Right forelimb (tissue), 1 donor: ENCODE results near the gene CERKL.
"Not testable (repeated sequence)": the region's sequence is repeated elsewhere in the genome, so short reads cannot be mapped to it uniquely, and the experiment has no call there.

Experiments used
- DNase-seq: peaks from one replicate; pipeline ENCODE4 v3.0.0-alpha.2; 2018

The CERKL gene, protein sequence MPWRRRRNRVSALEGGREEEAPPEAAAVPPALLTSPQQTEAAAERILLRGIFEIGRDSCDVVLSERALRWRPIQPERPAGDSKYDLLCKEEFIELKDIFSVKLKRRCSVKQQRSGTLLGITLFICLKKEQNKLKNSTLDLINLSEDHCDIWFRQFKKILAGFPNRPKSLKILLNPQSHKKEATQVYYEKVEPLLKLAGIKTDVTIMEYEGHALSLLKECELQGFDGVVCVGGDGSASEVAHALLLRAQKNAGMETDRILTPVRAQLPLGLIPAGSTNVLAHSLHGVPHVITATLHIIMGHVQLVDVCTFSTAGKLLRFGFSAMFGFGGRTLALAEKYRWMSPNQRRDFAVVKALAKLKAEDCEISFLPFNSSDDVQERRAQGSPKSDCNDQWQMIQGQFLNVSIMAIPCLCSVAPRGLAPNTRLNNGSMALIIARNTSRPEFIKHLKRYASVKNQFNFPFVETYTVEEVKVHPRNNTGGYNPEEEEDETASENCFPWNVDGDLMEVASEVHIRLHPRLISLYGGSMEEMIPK

DNA sequence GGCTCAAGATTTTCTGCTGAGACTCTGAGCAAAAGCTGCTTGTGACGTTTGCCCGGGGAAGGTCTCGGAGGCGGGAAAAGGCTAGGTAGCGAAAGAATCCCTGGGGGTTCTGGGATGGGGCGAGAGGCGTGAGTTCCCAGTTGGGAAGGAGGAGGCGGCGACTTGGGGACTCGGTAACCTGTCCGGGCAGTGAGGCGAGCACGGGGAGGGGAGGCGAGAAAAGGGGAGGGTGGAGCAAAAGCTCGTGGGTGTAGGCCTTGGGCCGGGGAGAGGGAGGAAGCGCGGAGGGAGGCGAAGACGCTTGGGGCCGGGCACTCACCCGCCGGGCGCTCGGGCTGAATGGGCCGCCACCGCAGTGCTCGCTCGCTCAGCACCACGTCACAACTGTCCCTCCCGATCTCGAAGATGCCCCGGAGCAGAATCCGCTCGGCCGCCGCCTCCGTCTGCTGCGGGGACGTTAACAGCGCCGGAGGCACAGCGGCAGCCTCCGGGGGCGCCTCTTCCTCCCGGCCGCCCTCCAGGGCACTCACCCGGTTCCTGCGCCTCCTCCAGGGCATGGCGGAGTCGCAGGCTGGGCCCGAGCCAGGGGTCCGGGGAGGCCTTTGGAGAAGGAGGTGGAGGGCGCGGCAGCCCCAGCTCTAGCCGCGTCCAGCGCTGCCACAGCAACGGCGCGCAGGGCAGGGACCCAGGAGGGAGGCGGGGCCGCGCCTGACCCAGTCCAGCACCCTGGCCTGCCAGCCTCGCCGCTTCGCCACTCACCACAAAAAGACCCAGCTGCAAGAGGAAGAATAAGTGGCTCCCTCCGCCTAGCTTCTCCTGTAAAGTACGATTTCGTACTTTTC, at the start of gene CERKL:
CERKL (minus strand) TSS at position 656 of the 842 bp plus-strand sequence; CDS start at position 557, 99 bp downstream.
- peak; percentile 50 for DNase-seq

- not testable (repeated sequence) for DNase-seq
Measured at GRCh38 chr2:181702519-181702918, 45.6 kb upstream of the CERKL start.

- no peak for DNase-seq
Measured at GRCh38 chr2:181698223-181698622, 41.3 kb upstream of the CERKL start.

GRCh38 chr2:181697571-181697970, 40.7 kb upstream of the CERKL start:
- DNase-seq = no peak

DNA sequence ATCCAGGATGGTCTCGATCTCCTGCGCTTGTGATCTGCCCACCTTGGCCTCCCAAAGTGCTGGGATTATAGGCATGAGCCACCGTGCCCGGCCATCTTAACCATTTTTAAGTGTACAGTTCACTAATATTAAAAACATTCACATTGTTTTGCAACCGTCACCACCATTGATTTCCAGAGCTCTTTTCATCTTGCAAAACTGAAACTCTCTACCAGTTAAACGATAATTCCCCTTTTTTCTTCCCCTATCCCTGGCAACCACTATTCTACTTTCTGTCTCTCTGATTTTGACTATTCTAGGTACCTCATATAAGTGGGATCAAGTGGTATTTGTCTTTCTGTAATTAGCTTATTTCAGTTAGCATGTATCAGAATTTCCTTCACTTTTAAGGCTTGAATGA, 40.2 kb upstream of the CERKL start:
- DNase-seq = no peak

GRCh38 chr2:181694271-181694670, 37.4 kb upstream of the CERKL start:
- no peak for DNase-seq

GRCh38 chr2:181690860-181691259, 34.0 kb upstream of the CERKL start:
- DNase-seq = no peak

DNA sequence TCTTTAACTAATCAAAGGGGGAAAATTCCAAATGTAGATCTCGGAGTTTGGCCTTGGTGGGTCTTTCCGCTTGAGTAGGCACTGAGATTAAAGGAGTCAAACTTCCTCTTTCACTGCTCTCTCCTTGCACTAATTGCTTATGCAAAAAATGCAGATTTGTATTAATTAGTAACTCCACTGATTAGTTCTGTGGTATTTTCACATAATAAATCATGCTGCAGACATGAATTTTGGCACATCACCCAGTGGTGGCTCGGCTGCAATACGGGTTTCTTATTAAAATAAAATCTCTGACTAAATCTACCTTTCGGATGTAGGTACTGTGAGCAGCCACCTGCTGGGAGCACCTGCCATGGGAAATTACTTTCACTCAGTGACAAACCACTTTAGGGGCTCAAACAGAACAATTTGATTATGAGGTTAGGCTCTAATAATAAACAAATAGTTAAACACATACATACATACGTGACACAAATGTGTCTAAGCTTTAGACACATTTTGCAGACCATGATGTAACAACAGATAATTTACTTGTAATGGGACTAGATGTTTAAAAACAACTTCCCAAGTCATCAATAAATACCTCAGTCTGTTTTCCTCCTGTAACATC, 29.8 kb upstream of the CERKL start:
- DNase-seq = no peak

DNA sequence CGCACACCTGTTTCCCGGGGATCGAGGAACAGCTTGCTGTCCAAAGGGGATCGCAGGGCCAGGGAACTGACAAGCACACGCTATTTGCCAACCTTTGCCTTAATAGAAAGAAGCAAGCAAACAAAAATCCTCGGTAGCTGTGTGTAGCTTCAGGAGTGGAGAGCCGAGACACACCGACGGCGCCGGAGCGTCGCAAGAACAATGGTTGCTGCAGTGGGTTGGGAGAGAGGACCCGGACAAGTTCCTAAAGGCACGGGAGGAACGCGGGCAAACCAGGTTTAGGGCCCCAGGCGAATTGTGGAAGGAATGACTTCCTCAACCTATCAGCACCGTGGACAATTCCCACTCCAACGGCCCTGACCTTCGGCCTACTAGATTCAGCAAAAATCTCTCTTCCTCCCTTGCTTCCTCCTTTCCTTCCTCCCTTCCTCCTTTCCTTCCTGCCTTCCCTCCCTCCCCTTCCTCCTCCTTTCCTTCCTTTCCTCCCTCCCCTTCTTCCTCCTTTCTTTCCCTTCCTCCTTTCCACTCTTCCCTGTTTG, 28.3 kb upstream of the CERKL start:
- no peak for DNase-seq

- no peak for DNase-seq
Measured at GRCh38 chr2:181684454-181685149, 27.7 kb upstream of the CERKL start.

- DNase-seq = no peak
Measured at GRCh38 chr2:181683518-181684453, 26.9 kb upstream of the CERKL start.

DNA sequence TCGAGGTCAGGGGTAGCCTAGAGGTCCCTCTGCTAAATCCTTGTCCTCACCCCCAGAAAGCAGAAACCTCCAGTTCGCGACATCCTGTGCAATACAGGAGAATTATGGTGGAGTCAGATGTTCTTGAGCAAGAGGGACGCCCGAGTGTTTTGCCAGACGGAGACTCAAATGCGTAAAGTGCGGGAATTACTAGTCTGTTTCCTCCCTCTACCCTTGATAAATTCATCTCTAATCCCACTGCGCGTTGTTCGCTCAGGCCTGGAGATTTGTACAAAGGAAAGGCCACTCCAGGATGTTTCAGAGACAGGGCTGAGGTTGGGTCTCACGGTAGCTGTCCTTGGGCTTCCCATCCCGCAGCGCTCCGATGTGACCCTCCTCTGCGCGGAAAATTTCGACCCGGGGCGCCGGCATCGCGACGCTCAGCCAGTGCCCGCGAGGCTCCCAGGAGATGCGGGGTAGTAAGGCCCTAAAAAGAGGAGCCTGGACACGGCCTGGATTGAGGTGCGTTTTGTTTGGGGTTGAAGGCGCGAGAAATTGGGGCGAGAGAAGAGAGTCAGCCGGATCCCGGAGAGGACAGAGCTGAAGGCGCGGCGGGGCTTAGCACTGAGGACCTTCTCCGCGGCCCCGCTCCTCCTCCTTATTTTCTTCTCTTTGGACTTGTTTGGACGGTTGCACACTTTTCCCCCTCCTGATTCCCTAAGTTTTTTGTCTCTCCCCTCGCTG, 26.1 kb upstream of the CERKL start:
- DNase-seq = no peak

- DNase-seq = no peak
Measured at GRCh38 chr2:181682026-181682789, 25.3 kb upstream of the CERKL start.

DNA sequence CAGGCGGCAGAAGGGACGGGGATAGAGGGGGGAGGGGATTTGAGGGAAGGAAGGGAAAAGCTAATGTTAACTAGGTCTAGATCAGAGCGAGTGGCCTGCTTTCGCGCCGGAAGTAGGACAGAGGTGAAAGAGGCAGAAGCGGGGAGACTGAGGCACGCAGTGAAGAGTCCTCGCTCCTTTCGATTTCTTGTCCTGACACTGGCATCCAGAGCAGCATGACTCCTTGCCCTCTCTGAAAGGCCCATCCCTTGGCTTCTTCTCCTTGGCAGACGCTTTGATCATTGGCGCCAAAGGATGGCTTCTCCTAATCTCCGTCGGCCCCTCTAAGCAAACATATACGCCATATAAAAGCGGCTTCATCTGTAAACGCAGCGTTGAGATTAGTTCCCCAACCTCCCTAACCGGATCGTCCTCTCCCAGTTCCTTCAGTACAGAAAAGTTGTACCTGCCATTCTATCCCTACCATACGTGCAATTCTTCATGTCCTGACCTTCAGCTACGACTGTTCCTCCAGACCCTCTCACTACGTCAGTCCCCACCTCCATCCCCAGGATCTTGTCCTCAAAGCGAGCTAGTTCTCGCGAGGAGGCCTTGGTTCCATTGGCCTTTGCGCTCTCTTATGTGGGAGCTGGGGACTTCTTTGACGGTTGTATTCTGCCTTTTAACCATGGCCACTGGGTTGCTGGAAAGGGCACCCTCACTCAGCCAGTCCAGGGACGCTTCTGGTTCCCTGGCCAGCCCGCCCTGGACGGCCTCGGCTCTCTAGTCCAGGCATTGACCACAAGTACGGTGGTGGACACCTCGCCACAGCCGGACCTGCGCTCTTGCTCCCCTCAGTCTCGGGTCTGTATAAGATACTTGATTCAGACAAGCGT, 24.3 kb upstream of the CERKL start:
- no peak for DNase-seq

DNA sequence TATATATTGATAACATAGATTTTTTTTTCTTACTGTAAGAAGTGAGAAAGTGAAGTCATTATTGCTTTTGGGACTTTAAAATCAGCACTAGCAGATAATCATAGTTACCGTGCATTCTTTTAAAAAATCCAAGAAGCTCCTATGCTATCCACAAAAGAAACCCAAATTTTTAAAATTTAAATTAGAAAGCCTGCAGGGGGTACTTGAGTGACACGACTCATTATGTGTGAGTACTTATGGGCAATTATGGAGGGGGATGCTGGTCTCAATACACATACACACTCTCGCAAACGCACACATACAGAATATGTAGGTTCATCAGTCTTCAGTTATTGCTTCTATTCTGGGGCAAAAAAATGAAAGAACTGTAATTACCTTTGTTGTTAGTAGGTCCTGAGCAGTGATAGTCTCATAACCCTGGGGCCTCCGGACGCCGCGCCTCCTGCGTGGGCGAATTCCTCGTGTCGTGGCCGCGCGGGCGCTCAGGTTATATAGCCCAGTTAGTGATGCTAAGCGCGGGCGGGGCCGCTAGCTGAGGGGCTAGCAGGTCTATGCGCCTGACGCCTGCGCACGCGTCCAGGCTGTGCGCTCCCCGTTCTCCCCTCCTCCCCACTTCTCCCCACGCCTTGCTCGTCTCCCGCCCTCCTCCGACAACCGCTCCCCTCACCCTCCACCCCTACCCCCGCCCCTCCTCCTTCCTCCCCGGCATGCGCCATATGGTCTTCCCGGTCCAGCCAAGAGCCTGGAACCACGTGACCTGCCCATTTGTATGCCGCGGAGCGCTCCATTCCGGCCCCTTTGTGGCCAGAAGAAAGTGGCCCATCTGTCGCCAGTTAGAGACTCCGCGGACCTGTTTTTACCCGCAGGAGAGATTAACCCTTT, 23.4 kb upstream of the CERKL start, which contains the start of gene NEUROD1:
NEUROD1 (minus strand) TSS at position 463 of the 882 bp plus-strand sequence. CDS start 1,657 bp downstream, outside the sequence.
- DNase-seq = no peak

DNA sequence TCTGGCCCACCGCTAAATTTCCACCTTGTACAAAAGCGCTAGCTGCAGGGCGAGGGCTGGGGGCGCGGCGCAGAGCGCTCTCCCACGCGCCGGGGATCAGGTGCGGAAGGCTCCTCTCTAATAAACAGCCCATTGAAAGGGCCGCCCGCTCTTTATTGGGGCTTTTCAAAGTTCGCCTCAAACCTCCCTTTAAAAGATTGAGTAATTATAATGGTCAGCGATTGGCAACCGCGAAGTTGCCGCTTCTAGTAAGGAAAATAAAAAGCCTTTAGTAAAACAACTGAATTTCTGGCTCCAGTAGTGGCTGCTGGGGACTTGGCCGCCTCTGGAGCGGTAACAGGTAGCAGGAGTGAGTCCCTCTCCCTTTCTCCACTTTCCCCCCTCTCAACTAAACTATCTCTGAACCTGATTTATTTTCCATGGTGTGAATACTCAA, 22.7 kb upstream of the CERKL start:
- DNase-seq = no peak

DNA sequence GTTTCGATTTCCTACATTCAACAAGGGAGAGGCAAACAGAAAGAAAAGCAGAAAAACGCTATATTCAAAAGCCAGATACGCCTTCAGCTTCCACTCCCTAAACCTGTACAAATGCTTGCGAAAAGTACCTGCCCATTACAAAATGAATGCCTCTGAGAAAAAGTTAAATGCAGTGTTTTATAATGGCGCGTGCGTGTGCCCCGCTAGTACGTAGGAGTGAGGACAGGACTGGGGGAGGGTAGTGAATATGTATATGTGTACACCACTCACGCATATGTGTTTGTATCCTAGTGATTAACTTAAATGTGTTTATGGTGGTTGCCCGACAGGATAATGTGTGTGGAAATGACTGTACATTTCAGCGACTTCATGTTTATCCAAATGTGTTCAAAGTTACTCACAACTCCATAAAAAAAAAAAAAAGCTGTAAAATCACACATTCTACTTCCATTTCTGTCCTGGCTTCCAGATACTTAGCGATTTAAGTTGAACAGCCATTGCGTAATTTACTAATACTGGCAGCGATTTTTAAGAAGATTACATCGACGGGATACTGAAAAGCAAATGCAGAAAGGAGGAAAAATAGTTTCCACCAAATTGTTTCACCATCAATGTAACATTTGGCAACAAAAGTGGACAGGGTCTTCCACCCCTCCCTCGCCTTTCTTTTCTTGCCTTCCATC, 22.1 kb upstream of the CERKL start:
- DNase-seq = no peak
